ENCODE results near the gene JUP. TPM values are rescaled to one million over a fixed set of nuclear protein-coding genes. Genes with fewer than 3 reads are reported as not detected.

The JUP gene
- 9.3 and 13.0 TPM in 2 replicates for polyA plus RNA-seq (2012; rRNA removed)
- polyA plus RNA-seq (2012; cell fraction: cytosol; rRNA removed), result 4.0 and 8.5 TPM in 2 replicates
- polyA plus RNA-seq (2012; cell fraction: nucleus; rRNA removed), result 12.3 and 16.4 TPM in 2 replicates

DNA sequence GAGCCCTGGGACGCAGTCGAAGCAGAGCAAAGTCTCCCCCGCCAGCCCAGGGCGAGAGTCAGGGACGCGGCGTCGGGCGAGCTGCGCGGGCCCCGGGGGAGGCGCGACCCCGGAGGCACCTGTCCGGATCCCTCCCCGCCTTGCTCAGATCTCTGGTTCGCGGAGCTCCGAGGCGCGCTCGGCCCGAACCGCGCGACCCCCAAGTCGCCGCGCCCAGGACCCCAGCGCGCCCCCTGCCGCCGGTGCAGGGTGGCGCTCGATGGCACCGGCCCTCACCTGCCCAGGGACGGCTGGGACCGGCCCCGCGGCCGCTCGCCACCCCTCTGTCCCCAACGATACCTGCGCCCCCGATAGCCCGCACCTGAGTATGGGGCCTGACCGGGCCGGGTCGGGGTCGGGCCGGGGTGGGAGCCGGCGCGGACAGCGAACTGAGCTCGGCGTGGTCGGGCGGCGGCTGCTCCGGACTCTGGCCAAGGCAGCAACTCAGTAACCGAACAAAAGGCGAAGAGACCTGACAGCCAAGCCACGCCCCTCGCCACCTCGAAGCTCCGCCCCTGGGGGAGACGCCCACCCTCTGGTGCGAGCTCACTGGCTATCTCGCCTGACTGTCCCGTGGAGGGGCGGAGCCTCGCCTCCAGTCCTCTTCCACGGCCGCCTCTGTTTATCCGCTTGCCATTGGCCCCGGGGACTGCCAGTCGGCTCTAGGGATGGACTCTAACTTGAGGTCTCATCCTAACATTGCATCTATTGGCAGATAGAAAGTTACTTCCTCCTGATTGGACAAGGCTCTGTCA is at the start of gene JUP:
Gene JUP, minus strand, starts transcription at position 485 of the 794 bp plus-strand sequence. CDS start 14,857 bp downstream, outside the sequence.
- Histone ChIP-seq H3K4me1 (ENCODE audit: control insufficient read depth in 1 of 2, insufficient read depth in 2 of 2, low read depth in 1 of 2, low read length in 1 of 2) (peaks cover 10 to 32% of the 10 kb centered on the region in 2 experiments; a peak in 2 of 4 replicates), H3K27me3 (ENCODE audit: insufficient read depth) (no peaks in the 10 kb centered on the region), H3K36me3 (replicated peaks in 1 of 2; ENCODE audit: control insufficient read depth in 1 of 2, insufficient read depth in 2 of 2, low read length in 1 of 2) (no peaks in the 10 kb centered on the region), H3K9ac (peak within 1 kb of the TSS; percentile 47; the same call in 1 of the 2 replicates), H3K4me2 (peak within 1 kb of the TSS; percentile 88), H4K20me1 (ENCODE audit: insufficient read depth) (no peaks in the 10 kb centered on the region), H3K9me3 (no peaks in the 10 kb centered on the region), H2AFZ (ENCODE audit: low read depth) (peak within 1 kb of the TSS; percentile 69; the same call in 1 of the 2 replicates), H3F3A (replicated peaks; ENCODE audit: insufficient read depth) (peaks cover 4% of the 10 kb centered on the region), H3K9me2 (no peaks in the 10 kb centered on the region), H3K4me3 (ENCODE audit: low read depth in 2 of 2, low read length in 1 of 2) (peak within 1 kb of the TSS; percentile 64 to 66), H3K27ac (ENCODE audit: low read depth in 2 of 2, low read length in 1 of 2) (peak within 1 kb of the TSS in 1 of 2 experiments; percentile 17; a peak in 1 of 4 replicates), H3K79me2 (ENCODE audit: insufficient read depth) (no peaks in the 10 kb centered on the region)
- peak; percentile 99 for DNase-seq
- CTCF ChIA-PET, result interaction anchor here (0.6 to 4.4 kb wide), 32 partner anchors 9 to 186 kb away, joined by 3 to 45 read pairs (median 5); partner anchors contain the start of genes FKBP10, GAST and P3H4
- 1% methylated on average over 22 of the region's 79 CpGs for WGBS (ENCODE audit: low lambda C conversion rate)
- POLR2A ChIA-PET, result interaction anchor here (0.6 to 1.9 kb wide), 10 partner anchors 9 to 98 kb away, joined by 3 to 10 read pairs (median 4); partner anchors contain the start of gene HAP1
- TF ChIP-seq TCF12 (IDR thresholded peaks at IDR 0.05) (no peak), JUND (IDR thresholded peaks at IDR 0.05) (no peak), YY1 (IDR thresholded peaks at IDR 0.05; ENCODE audit: low read depth) (no peak), EP300 (IDR thresholded peaks at IDR 0.05; ENCODE audit: borderline replicate concordance in 1 of 2, low read depth in 1 of 2, low read length in 1 of 2) (no peak), ELF1 (IDR thresholded peaks at IDR 0.05) (no peak), CTCF (IDR thresholded peaks at IDR 0.05) (peak; percentile 63), POLR2AphosphoS5 (IDR thresholded peaks at IDR 0.05; ENCODE audit: low read depth, low read length) (peak; percentile 70), RCOR1 (IDR thresholded peaks at IDR 0.05; ENCODE audit: low read length) (peak; percentile 37; the same call in 1 of the 2 replicates), GATA2 (CRISPR knock-in tag; IDR thresholded peaks at IDR 0.05) (no peak), RFX5 (IDR thresholded peaks at IDR 0.05; ENCODE audit: low read length) (peak; percentile 79), TEAD4 (IDR thresholded peaks at IDR 0.05; ENCODE audit: borderline replicate concordance, insufficient read depth) (no peak), FOXM1 (IDR thresholded peaks at IDR 0.05; ENCODE audit: low read depth) (no peak), FOSL2 (IDR thresholded peaks at IDR 0.05; ENCODE audit: borderline replicate concordance, low read depth) (no peak), SIN3A (IDR thresholded peaks at IDR 0.05; ENCODE audit: borderline replicate concordance, low read depth, low read length) (peak; percentile 58; the same call in 1 of the 2 replicates), MEF2A (IDR thresholded peaks at IDR 0.05; ENCODE audit: borderline replicate concordance, low read depth) (no peak), NRF1 (IDR thresholded peaks at IDR 0.05; ENCODE audit: low read depth, low read length) (no peak), TAF1 (IDR thresholded peaks at IDR 0.05; ENCODE audit: borderline replicate concordance, low read depth, low read length) (peak; percentile 70; the same call in 1 of the 2 replicates), IRF3 (IDR thresholded peaks at IDR 0.05; ENCODE audit: low read depth, low read length) (peak; percentile 94), MAX (IDR thresholded peaks at IDR 0.05; ENCODE audit: low read depth) (0 out of 2 replicates have a peak, but pooled peaks have one; percentile 17), CHD2 (IDR thresholded peaks at IDR 0.05; ENCODE audit: low read length, partially characterized antibody) (peak; percentile 94), GABPA (IDR thresholded peaks at IDR 0.05; ENCODE audit: low read depth) (no peak)
- TF ChIP-seq, protein P1, sequence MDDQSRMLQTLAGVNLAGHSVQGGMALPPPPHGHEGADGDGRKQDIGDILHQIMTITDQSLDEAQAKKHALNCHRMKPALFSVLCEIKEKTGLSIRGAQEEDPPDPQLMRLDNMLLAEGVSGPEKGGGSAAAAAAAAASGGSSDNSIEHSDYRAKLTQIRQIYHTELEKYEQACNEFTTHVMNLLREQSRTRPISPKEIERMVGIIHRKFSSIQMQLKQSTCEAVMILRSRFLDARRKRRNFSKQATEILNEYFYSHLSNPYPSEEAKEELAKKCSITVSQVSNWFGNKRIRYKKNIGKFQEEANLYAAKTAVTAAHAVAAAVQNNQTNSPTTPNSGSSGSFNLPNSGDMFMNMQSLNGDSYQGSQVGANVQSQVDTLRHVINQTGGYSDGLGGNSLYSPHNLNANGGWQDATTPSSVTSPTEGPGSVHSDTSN (IDR thresholded peaks at IDR 0.05), result peak; percentile 100
- TF ChIP-seq, protein P2, sequence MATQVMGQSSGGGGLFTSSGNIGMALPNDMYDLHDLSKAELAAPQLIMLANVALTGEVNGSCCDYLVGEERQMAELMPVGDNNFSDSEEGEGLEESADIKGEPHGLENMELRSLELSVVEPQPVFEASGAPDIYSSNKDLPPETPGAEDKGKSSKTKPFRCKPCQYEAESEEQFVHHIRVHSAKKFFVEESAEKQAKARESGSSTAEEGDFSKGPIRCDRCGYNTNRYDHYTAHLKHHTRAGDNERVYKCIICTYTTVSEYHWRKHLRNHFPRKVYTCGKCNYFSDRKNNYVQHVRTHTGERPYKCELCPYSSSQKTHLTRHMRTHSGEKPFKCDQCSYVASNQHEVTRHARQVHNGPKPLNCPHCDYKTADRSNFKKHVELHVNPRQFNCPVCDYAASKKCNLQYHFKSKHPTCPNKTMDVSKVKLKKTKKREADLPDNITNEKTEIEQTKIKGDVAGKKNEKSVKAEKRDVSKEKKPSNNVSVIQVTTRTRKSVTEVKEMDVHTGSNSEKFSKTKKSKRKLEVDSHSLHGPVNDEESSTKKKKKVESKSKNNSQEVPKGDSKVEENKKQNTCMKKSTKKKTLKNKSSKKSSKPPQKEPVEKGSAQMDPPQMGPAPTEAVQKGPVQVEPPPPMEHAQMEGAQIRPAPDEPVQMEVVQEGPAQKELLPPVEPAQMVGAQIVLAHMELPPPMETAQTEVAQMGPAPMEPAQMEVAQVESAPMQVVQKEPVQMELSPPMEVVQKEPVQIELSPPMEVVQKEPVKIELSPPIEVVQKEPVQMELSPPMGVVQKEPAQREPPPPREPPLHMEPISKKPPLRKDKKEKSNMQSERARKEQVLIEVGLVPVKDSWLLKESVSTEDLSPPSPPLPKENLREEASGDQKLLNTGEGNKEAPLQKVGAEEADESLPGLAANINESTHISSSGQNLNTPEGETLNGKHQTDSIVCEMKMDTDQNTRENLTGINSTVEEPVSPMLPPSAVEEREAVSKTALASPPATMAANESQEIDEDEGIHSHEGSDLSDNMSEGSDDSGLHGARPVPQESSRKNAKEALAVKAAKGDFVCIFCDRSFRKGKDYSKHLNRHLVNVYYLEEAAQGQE (IDR thresholded peaks at IDR 0.05; ENCODE audit: low read depth, low read length), result no peak
